ENCODE data around the gene NAV2. TPM values are rescaled to one million over a fixed set of nuclear protein-coding genes. Genes with fewer than 3 reads are reported as not detected.

Gene NAV2
- polyA plus RNA-seq, 3 donors, result not detected

DNA sequence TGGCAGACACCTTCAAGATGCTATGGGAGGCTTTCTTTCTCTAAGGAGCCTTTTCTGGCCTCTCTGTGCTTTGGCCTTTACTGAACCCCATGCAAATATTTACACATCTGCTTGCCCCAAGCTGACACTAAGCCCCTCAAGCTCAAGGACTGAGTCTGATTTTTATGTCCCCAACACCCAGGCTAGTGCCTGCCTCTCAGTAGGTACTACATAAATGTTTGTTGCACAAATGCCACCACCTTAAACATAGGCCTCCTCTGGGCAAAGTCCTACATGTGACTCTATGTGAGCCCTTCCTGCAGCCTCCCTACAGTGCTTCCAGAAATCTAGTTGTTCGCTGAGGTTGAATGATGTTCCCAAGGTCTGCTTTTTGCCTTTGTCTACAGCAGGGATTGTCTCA is 260.0 kb downstream of the NAV2 start:
- H3K4me2 ChIP-seq (replicated peaks; ENCODE audit: extremely low read depth, low read length, poor library complexity, severe bottlenecking), result no peak overlapping the region
- TF ChIP-seq, protein P1, sequence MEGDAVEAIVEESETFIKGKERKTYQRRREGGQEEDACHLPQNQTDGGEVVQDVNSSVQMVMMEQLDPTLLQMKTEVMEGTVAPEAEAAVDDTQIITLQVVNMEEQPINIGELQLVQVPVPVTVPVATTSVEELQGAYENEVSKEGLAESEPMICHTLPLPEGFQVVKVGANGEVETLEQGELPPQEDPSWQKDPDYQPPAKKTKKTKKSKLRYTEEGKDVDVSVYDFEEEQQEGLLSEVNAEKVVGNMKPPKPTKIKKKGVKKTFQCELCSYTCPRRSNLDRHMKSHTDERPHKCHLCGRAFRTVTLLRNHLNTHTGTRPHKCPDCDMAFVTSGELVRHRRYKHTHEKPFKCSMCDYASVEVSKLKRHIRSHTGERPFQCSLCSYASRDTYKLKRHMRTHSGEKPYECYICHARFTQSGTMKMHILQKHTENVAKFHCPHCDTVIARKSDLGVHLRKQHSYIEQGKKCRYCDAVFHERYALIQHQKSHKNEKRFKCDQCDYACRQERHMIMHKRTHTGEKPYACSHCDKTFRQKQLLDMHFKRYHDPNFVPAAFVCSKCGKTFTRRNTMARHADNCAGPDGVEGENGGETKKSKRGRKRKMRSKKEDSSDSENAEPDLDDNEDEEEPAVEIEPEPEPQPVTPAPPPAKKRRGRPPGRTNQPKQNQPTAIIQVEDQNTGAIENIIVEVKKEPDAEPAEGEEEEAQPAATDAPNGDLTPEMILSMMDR (IDR thresholded peaks at IDR 0.05), result no peak
- no peak for DNase-seq
- no peaks in the 10 kb centered on the region for H3K79me2 ChIP-seq (ENCODE audit: insufficient read depth, low read length)
- intact Hi-C loops (cut with micrococcal nuclease), result no loop called here
- Mint-ChIP-seq H3K27me3 (ENCODE audit: low read depth in 3 of 3) (peaks cover 0 to 3% (median 2%) of the 10 kb centered on the region in 3 donors), H3K36me3 (no peaks in the 10 kb centered on the region), H3K4me3 (no peak overlapping the region), H3K4me1 (no peaks in the 10 kb centered on the region), H3K27ac (no peak overlapping the region), H3K9me3 (peaks cover 0 to 5% (median 0%) of the 10 kb centered on the region in 7 donors)
- no peaks in the 10 kb centered on the region for H4K20me1 ChIP-seq (ENCODE audit: insufficient read depth, low read length)
- no peak overlapping the region for H3K27ac ChIP-seq (ENCODE audit: low read depth in 1 of 2, low read length in 2 of 2)
- H3K9me3 ChIP-seq (replicated peaks in 1 of 2; ENCODE audit: control insufficient read depth in 1 of 2, insufficient read depth in 1 of 2, low read length in 2 of 2), result no peaks in the 10 kb centered on the region
- no peak overlapping the region for H3K9ac ChIP-seq (ENCODE audit: insufficient read depth, low read length, poor library complexity, severe bottlenecking)
- H3K27me3 ChIP-seq (ENCODE audit: control insufficient read depth in 2 of 2, insufficient read depth in 2 of 2, low read length in 2 of 2), result no peaks in the 10 kb centered on the region
- no peak overlapping the region for H2AFZ ChIP-seq (ENCODE audit: insufficient read depth, low read depth, low read length, poor library complexity, severe bottlenecking)
- H3K4me1 ChIP-seq (ENCODE audit: control insufficient read depth in 1 of 2, insufficient read depth in 2 of 2, low read length in 2 of 2), result no peaks in the 10 kb centered on the region
- H3K36me3 ChIP-seq (replicated peaks in 1 of 2; ENCODE audit: control insufficient read depth in 1 of 2, insufficient read depth in 2 of 2, low read length in 2 of 2), result no peaks in the 10 kb centered on the region
- 100% methylated on average over 1 of the region's 1 CpG for WGBS (ENCODE audit: insufficient coverage)
- H3K4me3 ChIP-seq (replicated peaks in 1 of 3; ENCODE audit: low read depth in 2 of 3, low read length in 3 of 3), result no peak overlapping the region

DNA sequence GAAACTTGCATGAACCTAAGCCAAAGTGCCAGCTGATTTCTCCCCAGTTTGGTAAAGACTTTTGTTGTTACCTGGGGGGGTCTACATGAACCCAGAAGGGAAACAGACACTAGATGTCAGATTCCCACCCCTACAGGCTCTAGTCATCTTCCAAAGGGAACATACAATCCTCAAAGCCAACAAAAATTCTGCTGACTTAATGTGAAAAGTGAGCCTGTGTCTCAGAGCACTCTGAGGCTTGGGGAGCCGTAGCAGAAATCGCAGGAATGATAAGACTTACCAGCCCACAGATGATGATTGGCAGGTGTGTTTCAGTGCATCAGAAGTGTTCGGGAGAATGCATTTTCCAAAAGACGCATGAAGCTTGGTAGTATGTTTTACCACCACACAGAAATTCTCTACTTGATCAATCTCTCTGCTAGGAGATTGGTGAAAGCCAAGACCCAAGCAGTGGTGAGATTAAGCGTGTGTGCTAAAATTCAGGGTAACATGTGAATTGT is 260.5 kb downstream of the NAV2 start:
- no peaks in the 10 kb centered on the region for H3K36me3 ChIP-seq (replicated peaks in 1 of 2; ENCODE audit: control insufficient read depth in 1 of 2, insufficient read depth in 2 of 2, low read length in 2 of 2)
- no peak overlapping the region for H3K4me3 Mint-ChIP-seq
- peaks cover 0 to 2% (median 0%) of the 10 kb centered on the region in 7 donors for H3K9me3 Mint-ChIP-seq
- no peak overlapping the region for H3K27ac Mint-ChIP-seq
- no peaks in the 10 kb centered on the region for H3K4me1 ChIP-seq (ENCODE audit: control insufficient read depth in 1 of 2, insufficient read depth in 2 of 2, low read length in 2 of 2)
- intact Hi-C loops (cut with micrococcal nuclease), result no loop called here
- H3K27ac ChIP-seq (ENCODE audit: low read depth in 1 of 2, low read length in 2 of 2), result no peak overlapping the region
- H3K4me3 ChIP-seq (replicated peaks in 1 of 3; ENCODE audit: low read depth in 2 of 3, low read length in 3 of 3), result no peak overlapping the region
- H3K9me3 ChIP-seq (replicated peaks in 1 of 2; ENCODE audit: control insufficient read depth in 1 of 2, insufficient read depth in 1 of 2, low read length in 2 of 2), result no peaks in the 10 kb centered on the region
- H2AFZ ChIP-seq (ENCODE audit: insufficient read depth, low read depth, low read length, poor library complexity, severe bottlenecking), result no peak overlapping the region
- 87% methylated on average over 3 of the region's 5 CpGs for WGBS (ENCODE audit: insufficient coverage)
- no peaks in the 10 kb centered on the region for H3K4me1 Mint-ChIP-seq
- no peaks in the 10 kb centered on the region for H3K36me3 Mint-ChIP-seq
- TF ChIP-seq, protein P1 (IDR thresholded peaks at IDR 0.05), result no peak
- H4K20me1 ChIP-seq (ENCODE audit: insufficient read depth, low read length), result no peaks in the 10 kb centered on the region
- DNase-seq, result no peak
- H3K4me2 ChIP-seq (replicated peaks; ENCODE audit: extremely low read depth, low read length, poor library complexity, severe bottlenecking), result no peak overlapping the region
- H3K9ac ChIP-seq (ENCODE audit: insufficient read depth, low read length, poor library complexity, severe bottlenecking), result no peak overlapping the region
- no peaks in the 10 kb centered on the region for H3K27me3 ChIP-seq (ENCODE audit: control insufficient read depth in 2 of 2, insufficient read depth in 2 of 2, low read length in 2 of 2)
- peaks cover 0 to 2% (median 0%) of the 10 kb centered on the region in 3 donors for H3K27me3 Mint-ChIP-seq (ENCODE audit: low read depth in 3 of 3)
- no peaks in the 10 kb centered on the region for H3K79me2 ChIP-seq (ENCODE audit: insufficient read depth, low read length)

Data from CD14-positive monocyte (primary cell).